Fibroblast of the aortic adventitia (primary cell): ENCODE measurements around the gene CNNM3. TPM values are rescaled to one million over a fixed set of nuclear protein-coding genes. Genes with fewer than 3 reads are reported as not detected.

Experiments
- DNase-seq: peaks from one replicate; pipeline ENCODE4 v3.0.0-alpha.2; 2010; ENCODE audit warnings: low read depth
- H3K4me3 ChIP-seq: 2 replicates; pipeline ENCODE4 v1.5.1; 2011; ENCODE audit warnings: low read depth, mild to moderate bottlenecking, control low read depth, low read length, moderate library complexity
- CTCF ChIP-seq: IDR thresholded peaks from 2 replicates; pipeline ENCODE4 v1.5.1; 2011; ENCODE audit warnings: mild to moderate bottlenecking, low read length, control low read depth, inconsistent platforms; ENCODE audit not compliant: insufficient read depth
- total RNA-seq: library from RNA; depleted of rRNA; stranded (reverse); fragments of >200 nt; gene quantifications from 2 replicates; pipeline ENCODE4 v1.2.3, GENCODE V29; 2012; ENCODE audit warnings: low replicate concordance

The CNNM3 gene
- total RNA-seq, 1 donor: 6.9 TPM

GRCh38 chr2:96772903-96773671 is 43.0 kb upstream of the CNNM3 start:
- no peak for TF ChIP-seq CTCF
- no peak overlapping the region for H3K4me3 ChIP-seq
- DNase-seq: no peak

GRCh38 chr2:96773922-96774321 is 42.1 kb upstream of the CNNM3 start:
- DNase-seq: no peak
- TF ChIP-seq CTCF: no peak
- no peak overlapping the region for H3K4me3 ChIP-seq

GRCh38 chr2:96775160-96775559 is 40.9 kb upstream of the CNNM3 start:
- no peak overlapping the region for H3K4me3 ChIP-seq
- no peak for TF ChIP-seq CTCF
- no peak for DNase-seq

GRCh38 chr2:96783388-96783787 is 32.7 kb upstream of the CNNM3 start:
- H3K4me3 ChIP-seq: no peak overlapping the region
- no peak for DNase-seq

GRCh38 chr2:96787411-96787810 is 28.7 kb upstream of the CNNM3 start:
- H3K4me3 ChIP-seq: no peak overlapping the region
- no peak for TF ChIP-seq CTCF

More at GRCh38 chr2:96783388-96783787, 32.7 kb upstream of the CNNM3 start:
- no peak for TF ChIP-seq CTCF

GRCh38 chr2:96788442-96789244 is 27.4 kb upstream of the CNNM3 start:
- DNase-seq: peak; percentile 47
- TF ChIP-seq CTCF: no peak
- no peak overlapping the region for H3K4me3 ChIP-seq

More at GRCh38 chr2:96787411-96787810, 28.7 kb upstream of the CNNM3 start:
- peak; percentile 37 for DNase-seq
